ENCODE data around the gene PHYHD1.
A peak's percentile ranks its signal among the peaks of the same experiment; 100 is the strongest.

PHYHD1 gene

GRCh38 chr9:128920381-128921058 is at the start of gene PHYHD1:
TSS of gene PHYHD1 (plus strand) at chr9:128920982. CDS start at chr9:128922324, 1,342 bp downstream.
- no peak within 1 kb of the TSS for H3K4me3 ChIP-seq
- H3K9me3 ChIP-seq = no peaks in the 10 kb centered on the region
- H3K27me3 ChIP-seq (ENCODE audit: low read depth) = 0 out of 2 replicates have a peak, but pooled peaks cover 1% of the 10 kb centered on the region
- in situ Hi-C loops (cut with MboI; ENCODE audit: low sequenced_read_pairs) = no loop called here
- DNase-seq (ENCODE audit: low spot score in 2 of 2) = no peak
- H3K36me3 ChIP-seq (replicated peaks) = no peaks in the 10 kb centered on the region; the same call in 1 of the 2 replicates
- no peaks in the 10 kb centered on the region for H3K4me1 ChIP-seq

GRCh38 chr9:128877852-128878251 is 42.9 kb upstream of the PHYHD1 start:
- DNase-seq (ENCODE audit: low spot score in 2 of 2) = no peak
- in situ Hi-C loops (cut with MboI; ENCODE audit: low sequenced_read_pairs) = no loop called here
- Histone ChIP-seq H3K4me1 (no peaks in the 10 kb centered on the region), H3K36me3 (replicated peaks) (0 out of 2 replicates have a peak, but pooled peaks cover 2% of the 10 kb centered on the region), H3K4me3 (no peak overlapping the region), H3K9me3 (no peaks in the 10 kb centered on the region), H3K27me3 (ENCODE audit: low read depth) (no peaks in the 10 kb centered on the region)

- peaks cover 3% of the 10 kb centered on the region; the same call in 1 of the 2 replicates for H3K4me1 ChIP-seq
These were observed 38.7 kb upstream of the PHYHD1 start, which contains the start of the genes KYAT1 and LRRC8A for GRCh38 chr9:128881884-128882676. TSS of gene KYAT1 (minus strand) at chr9:128881950. CDS start at chr9:128845405, 36,545 bp downstream. TSS of gene LRRC8A (plus strand) at chr9:128882133. CDS start at chr9:128907165, 25,032 bp downstream.

GRCh38 chr9:128882677-128883603 is 37.8 kb upstream of the PHYHD1 start:
- DNase-seq (ENCODE audit: low spot score in 2 of 2) = peak in 1 of 2 experiments; percentile 26
- Histone ChIP-seq H3K4me3 (peak overlapping the region; percentile 69), H3K4me1 (peaks cover 3% of the 10 kb centered on the region; the same call in 1 of the 2 replicates), H3K27me3 (ENCODE audit: low read depth) (no peaks in the 10 kb centered on the region), H3K9me3 (no peaks in the 10 kb centered on the region), H3K36me3 (replicated peaks) (peaks cover 11% of the 10 kb centered on the region; the same call in 1 of the 2 replicates)
- in situ Hi-C loops (cut with MboI; ENCODE audit: low sequenced_read_pairs) = no loop called here

More at GRCh38 chr9:128881884-128882676, 38.7 kb upstream of the PHYHD1 start, which contains the start of the genes KYAT1 and LRRC8A:
- in situ Hi-C loops (cut with MboI; ENCODE audit: low sequenced_read_pairs) = no loop called here
- Histone ChIP-seq H3K36me3 (replicated peaks) (peaks cover 11% of the 10 kb centered on the region; the same call in 1 of the 2 replicates), H3K9me3 (no peaks in the 10 kb centered on the region), H3K27me3 (ENCODE audit: low read depth) (no peaks in the 10 kb centered on the region), H3K4me3 (peak within 1 kb of the TSS; percentile 69)
- DNase-seq (ENCODE audit: low spot score in 2 of 2) = peak; percentile 94 to 98

GRCh38 chr9:128884164-128884563 is 36.6 kb upstream of the PHYHD1 start:
- in situ Hi-C loops (cut with MboI; ENCODE audit: low sequenced_read_pairs) = no loop called here
- DNase-seq (ENCODE audit: low spot score in 2 of 2) = no peak
- Histone ChIP-seq H3K27me3 (ENCODE audit: low read depth) (no peaks in the 10 kb centered on the region), H3K9me3 (no peaks in the 10 kb centered on the region), H3K36me3 (replicated peaks) (peaks cover 17% of the 10 kb centered on the region; the same call in 1 of the 2 replicates), H3K4me3 (no peak overlapping the region), H3K4me1 (peaks cover 3% of the 10 kb centered on the region; the same call in 1 of the 2 replicates)

GRCh38 chr9:128885376-128885775 is 35.4 kb upstream of the PHYHD1 start:
- Histone ChIP-seq H3K9me3 (no peaks in the 10 kb centered on the region), H3K4me1 (peaks cover 3% of the 10 kb centered on the region; the same call in 1 of the 2 replicates), H3K27me3 (ENCODE audit: low read depth) (no peaks in the 10 kb centered on the region), H3K4me3 (no peak overlapping the region), H3K36me3 (replicated peaks) (peaks cover 17% of the 10 kb centered on the region; the same call in 1 of the 2 replicates)
- in situ Hi-C loops (cut with MboI; ENCODE audit: low sequenced_read_pairs) = no loop called here
- DNase-seq (ENCODE audit: low spot score in 2 of 2) = no peak

- Histone ChIP-seq H3K4me3 (no peak overlapping the region), H3K9me3 (no peaks in the 10 kb centered on the region), H3K36me3 (replicated peaks) (peaks cover 17% of the 10 kb centered on the region; the same call in 1 of the 2 replicates), H3K4me1 (peaks cover 3% of the 10 kb centered on the region; the same call in 1 of the 2 replicates), H3K27me3 (ENCODE audit: low read depth) (no peaks in the 10 kb centered on the region)
- DNase-seq (ENCODE audit: low spot score in 2 of 2) = no peak
- in situ Hi-C loops (cut with MboI; ENCODE audit: low sequenced_read_pairs) = no loop called here
These were observed 35.0 kb upstream of the PHYHD1 start for GRCh38 chr9:128885798-128886197.

GRCh38 chr9:128886211-128886891 is 34.4 kb upstream of the PHYHD1 start:
- in situ Hi-C loops (cut with MboI; ENCODE audit: low sequenced_read_pairs) = no loop called here
- H3K36me3 ChIP-seq (replicated peaks) = peaks cover 17% of the 10 kb centered on the region; the same call in 1 of the 2 replicates
- peaks cover 3% of the 10 kb centered on the region; the same call in 1 of the 2 replicates for H3K4me1 ChIP-seq
- no peak overlapping the region for H3K4me3 ChIP-seq
- no peaks in the 10 kb centered on the region for H3K27me3 ChIP-seq (ENCODE audit: low read depth)
- no peak for DNase-seq (ENCODE audit: low spot score in 2 of 2)
- no peaks in the 10 kb centered on the region for H3K9me3 ChIP-seq

GRCh38 chr9:128887049-128887448 is 33.7 kb upstream of the PHYHD1 start:
- no peak for DNase-seq (ENCODE audit: low spot score in 2 of 2)
- Histone ChIP-seq H3K27me3 (ENCODE audit: low read depth) (no peaks in the 10 kb centered on the region), H3K4me3 (no peak overlapping the region), H3K4me1 (peaks cover 3% of the 10 kb centered on the region; the same call in 1 of the 2 replicates), H3K9me3 (no peaks in the 10 kb centered on the region), H3K36me3 (replicated peaks) (peaks cover 17% of the 10 kb centered on the region; the same call in 1 of the 2 replicates)
- in situ Hi-C loops (cut with MboI; ENCODE audit: low sequenced_read_pairs) = no loop called here

- no peak for DNase-seq (ENCODE audit: low spot score in 2 of 2)
These were observed 32.9 kb upstream of the PHYHD1 start for GRCh38 chr9:128887914-128888350.

GRCh38 chr9:128891321-128892220 is 29.2 kb upstream of the PHYHD1 start:
- Histone ChIP-seq H3K4me1 (no peaks in the 10 kb centered on the region), H3K4me3 (no peak overlapping the region), H3K9me3 (no peaks in the 10 kb centered on the region), H3K36me3 (replicated peaks) (peaks cover 19% of the 10 kb centered on the region), H3K27me3 (ENCODE audit: low read depth) (no peaks in the 10 kb centered on the region)
- in situ Hi-C loops (cut with MboI; ENCODE audit: low sequenced_read_pairs) = no loop called here
- DNase-seq (ENCODE audit: low spot score in 2 of 2) = no peak

More at GRCh38 chr9:128887914-128888350, 32.9 kb upstream of the PHYHD1 start:
- peaks cover 3% of the 10 kb centered on the region; the same call in 1 of the 2 replicates for H3K4me1 ChIP-seq
- no peaks in the 10 kb centered on the region for H3K9me3 ChIP-seq
- no peaks in the 10 kb centered on the region for H3K27me3 ChIP-seq (ENCODE audit: low read depth)
- H3K36me3 ChIP-seq (replicated peaks) = peaks cover 22% of the 10 kb centered on the region
- H3K4me3 ChIP-seq = no peak overlapping the region
- in situ Hi-C loops (cut with MboI; ENCODE audit: low sequenced_read_pairs) = no loop called here
